Stimulated activated CD8-positive, alpha-beta memory T cell treated with anti-CD3 and anti-CD28 coated beads, Interleukin-7, amount 100 ng/mL, for 48 hours (primary cell): ENCODE data around the gene HRNR.
"Not testable (repeated sequence)": the region's sequence is repeated elsewhere in the genome, so short reads cannot be mapped to it uniquely, and the experiment has no call there.

ENCODE experiments used
- DNase-seq, 2 donors: peaks; one replicate each; pipeline ENCODE4 v3.0.0-alpha.2; 2020; ENCODE audit warnings: low read depth in 1 of 2; ENCODE audit errors: extremely low read depth in 1 of 2

The HRNR gene

GRCh38 chr1:152224093-152224492 is at the start of gene HRNR:
Gene HRNR (minus strand): TSS chr1:152224193. CDS start chr1:152223253, 940 bp downstream.
- no peak for DNase-seq

DNA sequence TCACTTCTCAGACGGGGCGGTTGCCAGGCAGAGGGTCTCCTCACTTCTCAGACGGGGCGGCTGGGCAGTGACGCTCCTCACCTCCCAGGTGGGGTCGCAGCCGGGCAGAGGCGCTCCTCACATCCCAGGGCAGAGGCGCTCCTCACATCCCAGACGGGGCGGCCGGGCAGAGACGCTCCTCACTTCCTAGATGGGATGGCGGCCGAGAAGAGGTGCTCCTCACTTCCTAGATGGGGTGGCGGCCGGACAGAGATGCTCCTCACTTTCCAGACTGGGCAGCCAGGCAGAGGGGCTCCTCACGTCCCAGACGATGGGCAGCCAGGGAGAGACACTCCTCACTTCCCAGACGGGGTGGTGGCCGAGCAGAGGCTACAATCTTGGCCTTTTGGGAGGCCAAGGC is 32.4 kb upstream of the HRNR start:
- DNase-seq: not testable (repeated sequence)

DNA sequence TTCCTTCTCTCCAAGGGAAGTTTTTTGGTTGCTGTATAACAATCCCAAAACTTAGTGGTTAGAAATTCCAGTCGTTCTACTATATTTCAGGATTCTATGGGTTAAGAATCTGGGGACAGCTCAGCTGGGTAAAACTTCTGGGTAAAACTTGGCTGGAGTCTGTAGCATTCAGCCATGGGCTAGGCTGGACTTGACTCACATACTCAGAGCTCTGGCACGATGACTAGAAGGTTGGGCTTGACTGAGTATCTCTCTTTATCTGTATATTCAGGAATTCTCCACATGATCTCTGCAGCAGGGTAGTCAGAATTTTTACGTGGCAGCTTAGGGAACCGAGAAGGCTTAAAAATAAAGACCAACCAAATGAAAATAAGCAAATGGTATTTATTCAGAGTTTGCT is 28.2 kb upstream of the HRNR start:
- no peak for DNase-seq

DNA sequence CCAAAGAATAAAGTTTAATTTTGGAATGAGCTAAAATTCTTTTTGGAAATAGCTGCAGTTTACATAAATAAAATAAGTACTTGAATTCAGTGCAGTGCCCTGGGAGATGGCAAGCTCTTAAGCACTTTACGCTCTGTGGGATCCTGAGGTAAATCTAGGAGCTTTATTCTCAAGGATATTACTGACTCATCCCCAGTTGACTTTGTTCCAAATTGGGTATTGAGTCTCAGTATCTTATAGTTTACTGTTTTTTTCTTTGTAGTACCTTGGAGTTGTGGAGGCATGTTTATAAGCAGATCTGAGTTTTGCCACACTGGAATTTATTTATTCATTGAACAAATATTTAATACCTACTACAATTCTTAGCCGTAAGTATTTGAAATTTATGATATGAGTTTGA is 27.4 kb upstream of the HRNR start:
- DNase-seq: no peak

DNA sequence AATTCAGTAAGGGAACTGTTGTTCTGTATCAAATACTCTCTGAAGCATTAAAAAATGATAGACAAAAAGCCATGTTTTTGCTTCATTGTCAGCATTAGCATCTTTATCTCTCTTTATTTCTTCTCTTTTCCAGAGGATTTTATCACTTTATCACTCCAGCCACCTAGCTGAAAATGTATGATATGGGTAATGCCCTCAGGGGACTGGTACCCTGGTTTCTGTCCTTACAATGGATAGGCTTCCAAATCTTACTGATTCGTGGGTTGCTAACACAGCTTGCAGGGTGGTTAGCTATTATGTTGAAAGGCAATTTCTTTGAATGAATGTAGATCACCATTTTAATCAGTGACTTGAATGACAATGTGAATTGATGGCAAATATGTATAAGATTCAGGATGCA is 23.3 kb upstream of the HRNR start:
- no peak for DNase-seq

- DNase-seq: no peak
These were observed 20.7 kb upstream of the HRNR start for GRCh38 chr1:152244576-152245273.

GRCh38 chr1:152237093-152237492 is 13.1 kb upstream of the HRNR start:
- DNase-seq: no peak

GRCh38 chr1:152228831-152229230 is 4.8 kb upstream of the HRNR start:
- DNase-seq: no peak

GRCh38 chr1:152227310-152227928 is 3.4 kb upstream of the HRNR start:
- no peak for DNase-seq

DNA sequence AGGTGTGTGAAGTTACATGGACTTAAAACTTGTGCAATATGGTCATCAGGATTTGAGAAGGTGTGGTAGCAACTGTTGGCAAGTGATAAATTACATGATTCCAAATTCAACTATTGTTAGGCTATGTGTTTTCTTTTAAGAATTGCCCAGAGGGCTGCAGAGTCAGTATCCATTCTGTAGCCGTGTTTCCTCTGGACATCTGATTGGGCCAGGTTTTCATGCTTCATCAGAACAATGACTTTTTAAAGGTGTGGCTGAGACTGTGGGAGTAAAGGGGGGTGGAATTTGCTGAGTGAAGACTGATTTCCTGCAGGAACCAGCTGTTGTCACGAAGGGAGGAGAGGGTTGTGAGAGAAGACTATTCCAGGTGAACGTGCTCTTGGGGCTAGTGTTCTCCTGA is 1.7 kb upstream of the HRNR start:
- DNase-seq: no peak

DNA sequence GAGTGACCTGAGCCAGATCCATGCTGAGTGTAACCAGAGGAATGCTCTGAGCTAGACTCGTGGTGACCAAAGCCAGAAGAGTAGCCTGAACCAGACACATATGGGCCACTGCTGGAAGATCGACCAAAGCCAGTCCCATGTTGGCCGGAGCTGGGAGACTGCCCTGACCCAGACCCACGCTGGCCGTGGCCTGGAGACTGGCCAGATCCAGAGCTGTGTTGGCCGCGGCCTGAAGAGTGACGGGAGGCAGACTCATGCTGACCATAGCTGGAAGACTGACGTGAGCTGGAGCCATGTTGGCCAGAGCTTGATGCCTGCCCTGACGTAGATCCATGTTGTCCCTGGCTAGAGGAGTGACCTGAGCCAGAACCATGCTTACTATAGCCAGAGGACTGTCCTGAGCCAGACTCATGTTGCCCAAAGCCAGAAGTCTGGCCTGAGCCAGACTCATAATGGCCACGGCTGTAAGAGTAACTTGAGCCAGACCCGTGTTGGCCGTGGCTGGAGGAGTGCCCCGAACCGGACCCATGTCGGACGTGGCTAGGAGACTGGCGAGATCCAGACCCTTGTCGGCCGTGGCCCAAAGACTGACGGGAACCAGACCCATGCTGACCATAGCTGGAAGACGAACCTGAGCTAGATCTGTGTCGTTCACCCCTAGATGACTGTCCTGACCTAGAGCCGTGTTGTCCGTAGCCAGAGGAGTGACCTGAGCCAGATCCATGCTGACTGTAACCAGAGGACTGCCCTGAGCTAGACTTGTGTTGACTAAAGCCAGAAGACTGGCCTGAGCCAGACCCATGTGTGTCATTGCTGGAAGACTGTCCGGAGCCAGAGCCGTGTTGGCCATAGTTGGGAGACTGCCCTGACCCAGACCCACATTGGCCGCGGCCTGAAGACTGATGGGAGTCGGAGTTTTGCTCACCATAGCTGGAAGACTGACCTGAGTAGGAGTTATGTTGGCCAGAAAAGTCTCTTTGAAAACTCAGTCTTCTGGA is 3.5 kb downstream of the HRNR start:
- DNase-seq: no peak

DNA sequence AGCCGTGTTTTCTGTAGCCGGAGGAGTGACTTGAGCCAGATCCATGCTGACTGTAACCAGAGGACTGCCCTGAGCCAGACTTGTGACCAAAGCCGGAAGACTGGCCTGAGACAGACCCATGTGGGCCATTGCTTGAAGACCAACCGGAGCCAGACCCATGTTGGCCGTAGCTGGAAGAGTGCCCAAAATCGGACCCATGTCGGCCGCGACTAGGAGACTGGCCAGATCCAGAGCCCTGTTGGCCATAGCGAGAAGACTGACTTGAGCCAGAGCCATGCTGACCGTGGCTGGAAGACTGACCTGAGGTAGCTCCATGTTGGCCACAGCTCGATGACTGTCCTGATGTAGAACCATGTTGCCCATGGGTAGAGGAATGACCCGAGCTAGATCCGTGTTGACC is 4.6 kb downstream of the HRNR start:
- not testable (repeated sequence) for DNase-seq

- no peak for DNase-seq
These were observed 5.1 kb downstream of the HRNR start for GRCh38 chr1:152218762-152219436.

GRCh38 chr1:152215604-152216003 is 8.4 kb downstream of the HRNR start:
- not testable (repeated sequence) for DNase-seq

- DNase-seq: not testable (repeated sequence)
These were observed 9.1 kb downstream of the HRNR start for GRCh38 chr1:152214911-152215310.

GRCh38 chr1:152198982-152199381 is 25.0 kb downstream of the HRNR start:
- no peak for DNase-seq

DNA sequence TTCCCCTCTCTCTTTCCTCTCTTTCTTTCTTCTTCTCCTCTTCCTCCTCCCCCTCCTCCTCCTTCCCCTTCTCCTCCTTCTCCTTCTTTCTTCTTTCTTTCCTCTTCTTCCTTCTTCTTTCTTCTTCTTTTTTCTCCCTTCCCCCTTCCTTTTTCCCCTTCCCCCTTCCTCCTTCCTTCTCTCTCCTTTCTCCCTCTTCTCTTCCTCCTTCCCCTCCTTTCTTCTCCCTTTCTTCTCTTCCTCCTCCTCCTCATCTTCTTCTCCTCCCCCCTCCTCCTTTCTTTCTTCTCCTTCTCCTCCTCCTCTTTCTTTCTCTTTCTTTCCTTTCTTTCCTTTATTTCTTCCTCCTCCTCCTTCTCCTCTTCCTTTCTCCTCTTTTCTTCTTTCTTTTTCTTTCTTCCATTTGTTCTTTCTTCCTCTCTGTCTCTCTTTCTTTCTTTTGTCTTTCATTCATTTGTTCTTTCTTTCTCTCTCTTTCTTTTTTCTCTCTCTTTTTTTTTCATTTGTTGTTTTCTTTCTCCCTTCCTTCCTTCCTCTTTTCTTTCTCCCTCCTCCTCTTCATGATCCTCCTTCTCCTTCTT is 26.5 kb downstream of the HRNR start:
- no peak for DNase-seq

DNA sequence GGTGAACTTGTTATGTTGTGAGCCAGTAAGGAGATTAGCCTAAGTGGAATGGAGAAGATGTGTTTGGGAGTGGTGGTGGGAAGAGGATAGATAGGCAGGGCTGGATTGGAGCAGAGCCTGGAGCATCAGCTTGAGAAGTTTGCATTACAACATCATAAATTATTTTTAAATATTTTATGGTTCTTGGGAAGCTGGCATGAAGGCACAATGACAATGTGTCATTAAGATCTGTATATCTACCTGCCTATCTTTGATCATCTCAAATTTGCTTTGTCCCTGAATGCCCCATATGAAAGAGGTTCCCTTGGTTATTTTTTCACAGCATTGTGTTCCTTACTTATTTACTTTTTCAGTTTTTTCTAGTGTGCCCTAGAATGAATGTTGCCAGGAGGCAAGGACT is 32.3 kb downstream of the HRNR start:
- DNase-seq: no peak

DNA sequence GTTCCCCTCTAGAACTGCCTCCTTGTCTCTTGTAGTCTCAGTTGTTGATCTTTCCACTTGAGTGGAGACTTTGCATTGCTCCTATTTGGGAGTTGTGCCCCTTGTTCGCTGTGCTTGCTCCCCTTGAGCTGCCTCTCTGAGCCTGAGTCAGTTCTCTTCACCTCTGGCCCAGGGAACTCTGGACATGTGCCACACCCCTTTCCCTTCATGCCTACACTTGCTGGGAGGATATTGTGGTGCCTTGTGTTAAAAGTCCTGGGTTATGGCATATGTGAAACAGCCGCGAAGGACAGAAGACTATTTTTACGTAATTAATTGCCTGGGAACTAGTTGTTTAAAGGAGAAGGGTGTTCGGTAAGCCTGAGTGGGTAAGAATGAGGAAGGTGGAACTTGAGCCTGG is 32.7 kb downstream of the HRNR start:
- no peak for DNase-seq

DNA sequence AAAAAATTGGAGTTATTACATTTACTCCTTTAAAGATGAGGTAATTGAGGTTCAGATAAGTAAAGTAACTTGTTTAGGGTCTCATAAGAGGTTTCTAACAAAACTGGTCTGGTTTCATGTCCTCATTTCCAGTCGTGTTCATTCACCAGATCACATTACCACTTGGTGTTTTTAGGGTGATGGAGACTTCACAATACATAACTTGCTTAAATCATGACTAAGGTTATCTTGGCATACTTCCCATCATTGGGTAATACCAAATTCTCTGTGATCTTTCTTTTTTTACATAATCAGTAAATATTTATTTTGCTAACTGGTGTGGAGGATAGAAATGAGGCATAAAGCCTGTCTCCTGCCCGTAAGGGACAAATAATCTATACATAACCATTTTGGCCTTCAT is 33.4 kb downstream of the HRNR start:
- DNase-seq: no peak
